GM12891 (cell line): ENCODE measurements around the gene MYBPC1.
"Not testable (repeated sequence)": the region's sequence is repeated elsewhere in the genome, so short reads cannot be mapped to it uniquely, and the experiment has no call there.

Experiments used
- DNase-seq: peaks from one replicate; pipeline ENCODE4 v3.0.0; 2011; ENCODE audit warnings: low spot score; ENCODE audit not compliant: insufficient read length
- FAIRE-seq: peaks from 2 replicates; lab custom pipeline; 2011; peaks lifted over from hg19 to GRCh38; lab: Jason Lieb, UNC
- PAX5 ChIP-seq: IDR thresholded peaks from 2 replicates; pipeline ENCODE4 v1.6.1; 2011; ENCODE audit warnings: low read length, moderate library complexity, mild to moderate bottlenecking; ENCODE audit not compliant: insufficient read depth, severe bottlenecking
- POLR2A ChIP-seq: IDR thresholded peaks from 2 replicates; pipeline ENCODE4 v1.6.1; 2011; ENCODE audit warnings: low read depth, low read length, control low read depth
- POLR2AphosphoS5 ChIP-seq: IDR thresholded peaks from 2 replicates; pipeline ENCODE4 v1.6.1; 2011; ENCODE audit warnings: low read depth, low read length, control low read depth
- POU2F2 ChIP-seq: IDR thresholded peaks from 2 replicates; pipeline ENCODE4 v1.6.1; 2011; ENCODE audit warnings: low read depth, mild to moderate bottlenecking, control low read depth, low read length, moderate library complexity
- SPI1 ChIP-seq: IDR thresholded peaks from 2 replicates; pipeline ENCODE4 v1.6.1; 2011; ENCODE audit warnings: low read depth, low read length, control low read depth
- TAF1 ChIP-seq: IDR thresholded peaks from 2 replicates; pipeline ENCODE4 v1.6.1; 2011; ENCODE audit warnings: low read depth, low read length, control low read depth

The MYBPC1 gene

GRCh38 chr12:101648195-101648594, 53.4 kb downstream of the MYBPC1 start:
- DNase-seq (no peak), FAIRE-seq (peak; percentile 35)
- TF ChIP-seq SPI1 (peak; percentile 58), POLR2A (no peak)

GRCh38 chr12:101650346-101651117, 55.8 kb downstream of the MYBPC1 start:
- FAIRE-seq (no peak), DNase-seq (no peak)
- no peak for TF ChIP-seq SPI1
- TF ChIP-seq POLR2AphosphoS5 = no peak
- no peak for TF ChIP-seq TAF1
- TF ChIP-seq POLR2A = no peak
- TF ChIP-seq PAX5 = no peak
- TF ChIP-seq POU2F2 = no peak

DNA sequence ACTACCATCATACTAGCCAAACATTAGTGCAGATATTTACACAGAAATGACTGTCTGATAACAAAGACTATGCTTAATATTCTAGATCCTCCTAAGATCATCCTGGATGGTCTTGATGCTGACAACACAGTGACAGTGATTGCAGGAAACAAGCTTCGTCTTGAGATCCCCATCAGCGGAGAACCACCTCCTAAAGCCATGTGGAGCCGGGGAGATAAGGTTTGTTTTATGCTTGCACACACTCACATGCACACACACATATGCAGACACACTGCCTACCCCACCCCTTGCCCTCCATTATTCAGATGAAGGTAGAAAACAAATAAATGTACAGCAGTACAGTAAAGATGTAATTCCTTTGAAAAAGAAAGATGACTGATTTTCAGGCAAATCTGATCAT, 58.3 kb downstream of the MYBPC1 start:
- TF ChIP-seq PAX5 (no peak), TAF1 (no peak), SPI1 (no peak), POLR2A (no peak), POU2F2 (no peak), POLR2AphosphoS5 (no peak)
- FAIRE-seq (no peak), DNase-seq (no peak)

GRCh38 chr12:101653503-101653902, 58.7 kb downstream of the MYBPC1 start:
- DNase-seq = no peak
- TF ChIP-seq PAX5 (no peak), POLR2AphosphoS5 (no peak), TAF1 (no peak), POU2F2 (no peak), POLR2A (no peak), SPI1 (no peak)
- no peak for FAIRE-seq

GRCh38 chr12:101654442-101654841, 59.7 kb downstream of the MYBPC1 start:
- DNase-seq = no peak
- no peak for TF ChIP-seq POLR2AphosphoS5
- no peak for TF ChIP-seq SPI1
- TF ChIP-seq POLR2A = no peak
- no peak for TF ChIP-seq POU2F2
- TF ChIP-seq TAF1 = no peak
- no peak for TF ChIP-seq PAX5

DNA sequence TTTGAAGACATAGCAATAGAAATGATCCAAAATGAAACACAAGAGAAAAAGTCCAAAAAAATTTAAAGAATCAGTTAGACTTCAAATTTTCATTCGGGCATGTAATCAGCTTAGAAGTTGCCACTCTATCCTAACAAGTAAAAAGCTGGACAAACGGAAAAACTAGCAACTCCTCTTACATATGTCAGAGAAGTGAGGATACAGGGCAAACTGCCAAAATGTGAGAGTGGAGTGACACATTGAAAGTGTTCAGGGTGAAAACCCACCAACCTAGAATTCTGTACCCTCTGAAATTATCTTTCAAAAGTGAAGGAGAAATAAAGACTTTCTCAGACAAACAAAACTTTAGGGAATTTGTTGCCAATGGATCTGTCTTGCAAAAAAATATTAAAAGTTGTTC, 60.6 kb downstream of the MYBPC1 start:
- DNase-seq = no peak
- no peak for FAIRE-seq

More at GRCh38 chr12:101654442-101654841, 59.7 kb downstream of the MYBPC1 start:
- no peak for FAIRE-seq

DNA sequence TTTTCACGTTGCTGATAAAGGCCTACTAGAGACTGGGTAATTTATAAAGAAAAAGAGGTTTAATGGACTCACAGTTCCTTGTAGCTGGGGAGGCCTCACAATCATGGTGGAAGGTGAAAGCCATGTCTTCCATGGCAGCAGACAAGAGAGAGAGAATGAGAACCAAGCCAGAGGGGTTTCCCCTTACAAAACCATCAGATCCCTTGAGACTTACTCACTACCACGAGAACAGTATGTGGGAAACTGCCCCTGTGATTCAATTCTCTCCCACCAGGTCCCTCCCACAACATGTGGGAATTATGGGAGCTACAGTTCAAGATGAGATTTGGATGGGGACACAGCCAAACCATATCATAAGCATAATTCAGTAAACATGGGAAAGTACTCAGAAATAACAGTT, 65.9 kb downstream of the MYBPC1 start:
- FAIRE-seq, DNase-seq: not testable (repeated sequence)

More for the DNA sequence above, 60.6 kb downstream of the MYBPC1 start:
- TF ChIP-seq POLR2AphosphoS5 (no peak), SPI1 (no peak), POU2F2 (no peak), PAX5 (no peak), POLR2A (no peak), TAF1 (no peak)

DNA sequence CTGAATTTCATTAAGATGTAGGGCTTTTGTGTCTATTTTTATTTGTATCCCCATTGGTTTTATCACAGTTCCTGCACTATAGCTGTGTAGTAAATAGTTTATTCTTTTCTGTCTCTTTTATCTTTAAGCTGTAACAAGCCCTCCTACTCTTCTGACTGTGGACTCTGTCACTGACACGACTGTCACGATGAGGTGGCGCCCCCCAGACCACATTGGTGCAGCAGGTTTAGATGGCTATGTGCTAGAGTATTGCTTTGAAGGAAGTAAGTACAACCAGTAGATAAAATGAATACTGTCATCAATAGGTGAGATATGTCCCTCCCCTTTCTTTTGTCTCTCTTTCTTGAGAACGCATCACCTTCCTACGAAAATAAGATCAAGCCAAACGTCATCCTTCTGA, 68.5 kb downstream of the MYBPC1 start:
- no peak for TF ChIP-seq PAX5
- TF ChIP-seq SPI1 = no peak
- TF ChIP-seq POLR2A = no peak
- TF ChIP-seq POLR2AphosphoS5 = no peak
- TF ChIP-seq TAF1 = no peak
- TF ChIP-seq POU2F2 = no peak
- no peak for FAIRE-seq

GRCh38 chr12:101664992-101665391, 70.2 kb downstream of the MYBPC1 start:
- DNase-seq = no peak
- FAIRE-seq = no peak
- TF ChIP-seq PAX5 (no peak), SPI1 (no peak), POLR2A (no peak), POU2F2 (no peak), TAF1 (no peak), POLR2AphosphoS5 (no peak)

More for the DNA sequence above, 68.5 kb downstream of the MYBPC1 start:
- no peak for DNase-seq

GRCh38 chr12:101666052-101666728, 71.4 kb downstream of the MYBPC1 start:
- no peak for DNase-seq
- TF ChIP-seq POU2F2 (no peak), PAX5 (no peak), POLR2A (no peak)
- FAIRE-seq = no peak

DNA sequence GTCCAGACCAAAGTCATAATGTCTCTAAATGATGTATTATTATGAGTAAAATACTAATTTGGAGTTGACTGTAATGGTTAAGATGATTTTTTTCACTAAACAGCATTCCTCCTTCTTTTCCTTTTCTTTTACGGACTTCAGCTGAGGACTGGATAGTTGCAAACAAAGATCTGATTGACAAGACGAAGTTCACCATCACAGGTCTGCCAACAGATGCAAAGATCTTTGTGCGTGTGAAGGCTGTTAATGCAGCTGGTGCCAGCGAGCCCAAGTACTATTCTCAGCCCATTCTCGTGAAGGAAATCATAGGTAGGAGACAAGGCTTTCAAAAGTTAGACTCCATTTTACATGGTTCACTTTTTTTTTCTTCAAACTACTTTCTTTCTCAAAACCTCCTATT, 72.8 kb downstream of the MYBPC1 start:
- DNase-seq (no peak), FAIRE-seq (no peak)
- TF ChIP-seq TAF1 (no peak), POU2F2 (no peak), SPI1 (no peak)
